MM.1S (cell line): ENCODE measurements around the gene MPL.

ENCODE experiments used
- CTCF ChIP-seq: fragments of 300-600 bp; sonication (generic); IDR thresholded peaks from 2 replicates; pipeline ENCODE4 v1.5.1; 2016; ENCODE audit warnings: antibody characterized with exemption, low read length, mixed read lengths
- EZH2 ChIP-seq: fragments of 300-600 bp; sonication (generic); optimal IDR thresholded peaks from 2 replicates; pipeline ENCODE3; 2017; ENCODE audit warnings: low read depth, mild to moderate bottlenecking, antibody characterized with exemption, low read length, mixed read lengths
- EZH2phosphoT487 ChIP-seq: fragments of 300-600 bp; sonication (generic); IDR thresholded peaks from 2 replicates; pipeline ENCODE4 v1.6.1; 2018; ENCODE audit warnings: antibody characterized with exemption, low read length

- TF ChIP-seq CTCF (0 out of 2 replicates have a peak, but pooled peaks have one; percentile 4), EZH2 (no peak), EZH2phosphoT487 (no peak)
These were observed 28.8 kb upstream of the MPL start for GRCh38 chr1:43308635-43309404.
